ENCODE measurements around the gene LMO7. TPM values are rescaled to one million over a fixed set of nuclear protein-coding genes. Genes with fewer than 3 reads are reported as not detected.
A peak's percentile ranks its signal among the peaks of the same experiment; 100 is the strongest.

Gene LMO7
- total and polyA plus RNA-seq, 4 donors = 75.9 to 679 (median 214) TPM

DNA sequence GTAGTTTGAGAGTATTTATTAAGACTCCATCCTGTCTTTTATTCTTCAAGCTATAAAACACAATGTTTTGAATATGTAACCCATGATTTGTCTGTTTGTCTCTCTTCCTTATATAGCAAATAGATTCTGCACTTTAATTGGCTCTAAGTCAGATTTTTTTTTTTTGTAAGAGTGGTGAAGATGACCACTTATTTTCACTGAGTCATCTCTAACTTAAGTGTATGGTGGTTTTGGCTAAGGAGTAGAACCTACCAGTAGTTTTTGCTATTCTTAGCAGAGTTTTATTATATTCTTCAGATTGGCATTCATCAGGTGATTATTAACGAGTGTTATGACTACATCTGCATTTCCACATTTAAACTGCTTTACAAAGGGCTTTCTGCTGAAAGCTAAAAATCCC lies 194.7 kb downstream of the LMO7 start:
- Histone ChIP-seq H3K27ac (ENCODE audit: low read depth in 1 of 2, low read length in 1 of 2) (no peak overlapping the region), H3K36me3 (ENCODE audit: control insufficient read depth in 4 of 4, insufficient read depth in 4 of 4, low read length in 4 of 4) (peaks cover 0 to 7% (median 1%) of the 10 kb centered on the region in 4 donors), H3K9ac (ENCODE audit: insufficient read depth in 1 of 2, low read length in 2 of 2) (no peak overlapping the region), H3K4me1 (ENCODE audit: control insufficient read depth in 5 of 5, insufficient read depth in 5 of 5, low read length in 5 of 5) (peaks cover 0 to 18% (median 0%) of the 10 kb centered on the region in 5 donors), H3K9me3 (ENCODE audit: control insufficient read depth in 4 of 4, insufficient read depth in 3 of 4, low read length in 3 of 4) (no peaks in the 10 kb centered on the region), H3K4me3 (no peak overlapping the region), H3K27me3 (ENCODE audit: control insufficient read depth in 3 of 3, insufficient read depth in 3 of 3, low read length in 2 of 3) (no peaks in the 10 kb centered on the region)
- DNase-seq (no peak), ATAC-seq (ENCODE audit: insufficient read depth, low FRiP score) (peak; percentile 14)
- TF ChIP-seq, protein P1, sequence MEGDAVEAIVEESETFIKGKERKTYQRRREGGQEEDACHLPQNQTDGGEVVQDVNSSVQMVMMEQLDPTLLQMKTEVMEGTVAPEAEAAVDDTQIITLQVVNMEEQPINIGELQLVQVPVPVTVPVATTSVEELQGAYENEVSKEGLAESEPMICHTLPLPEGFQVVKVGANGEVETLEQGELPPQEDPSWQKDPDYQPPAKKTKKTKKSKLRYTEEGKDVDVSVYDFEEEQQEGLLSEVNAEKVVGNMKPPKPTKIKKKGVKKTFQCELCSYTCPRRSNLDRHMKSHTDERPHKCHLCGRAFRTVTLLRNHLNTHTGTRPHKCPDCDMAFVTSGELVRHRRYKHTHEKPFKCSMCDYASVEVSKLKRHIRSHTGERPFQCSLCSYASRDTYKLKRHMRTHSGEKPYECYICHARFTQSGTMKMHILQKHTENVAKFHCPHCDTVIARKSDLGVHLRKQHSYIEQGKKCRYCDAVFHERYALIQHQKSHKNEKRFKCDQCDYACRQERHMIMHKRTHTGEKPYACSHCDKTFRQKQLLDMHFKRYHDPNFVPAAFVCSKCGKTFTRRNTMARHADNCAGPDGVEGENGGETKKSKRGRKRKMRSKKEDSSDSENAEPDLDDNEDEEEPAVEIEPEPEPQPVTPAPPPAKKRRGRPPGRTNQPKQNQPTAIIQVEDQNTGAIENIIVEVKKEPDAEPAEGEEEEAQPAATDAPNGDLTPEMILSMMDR (IDR thresholded peaks at IDR 0.05; ENCODE audit: control extremely low read depth, extremely low read depth) = no peak
- WGBS, 2 donors = 38 to 93% methylated on average over 1 of the region's 1 CpG

GRCh38 chr13:75831389-75831788 lies 195.3 kb downstream of the LMO7 start:
- DNase-seq = no peak
- peaks cover 0 to 5% (median 1%) of the 10 kb centered on the region in 4 donors for H3K36me3 ChIP-seq (ENCODE audit: control insufficient read depth in 4 of 4, insufficient read depth in 4 of 4, low read length in 4 of 4)
- H3K27me3 ChIP-seq (ENCODE audit: control insufficient read depth in 3 of 3, insufficient read depth in 3 of 3, low read length in 2 of 3) = no peaks in the 10 kb centered on the region
- H3K9me3 ChIP-seq (ENCODE audit: control insufficient read depth in 4 of 4, insufficient read depth in 3 of 4, low read length in 3 of 4) = no peaks in the 10 kb centered on the region
- TF ChIP-seq, protein P1 (IDR thresholded peaks at IDR 0.05; ENCODE audit: control extremely low read depth, extremely low read depth) = no peak
- H3K4me1 ChIP-seq (ENCODE audit: control insufficient read depth in 5 of 5, insufficient read depth in 5 of 5, low read length in 5 of 5) = peaks cover 0 to 17% (median 0%) of the 10 kb centered on the region in 5 donors
- ATAC-seq (ENCODE audit: insufficient read depth, low FRiP score) = no peak
- no peak overlapping the region for H3K27ac ChIP-seq (ENCODE audit: low read depth in 1 of 2, low read length in 1 of 2)
- no peak overlapping the region for H3K9ac ChIP-seq (ENCODE audit: insufficient read depth in 1 of 2, low read length in 2 of 2)
- H3K4me3 ChIP-seq = no peak overlapping the region

GRCh38 chr13:75832812-75833211 lies 196.7 kb downstream of the LMO7 start:
- Histone ChIP-seq H3K36me3 (ENCODE audit: control insufficient read depth in 4 of 4, insufficient read depth in 4 of 4, low read length in 4 of 4) (peaks cover 0 to 5% (median 2%) of the 10 kb centered on the region in 4 donors), H3K9ac (ENCODE audit: insufficient read depth in 1 of 2, low read length in 2 of 2) (no peak overlapping the region), H3K4me3 (no peak overlapping the region), H3K27me3 (ENCODE audit: control insufficient read depth in 3 of 3, insufficient read depth in 3 of 3, low read length in 2 of 3) (no peaks in the 10 kb centered on the region), H3K9me3 (ENCODE audit: control insufficient read depth in 4 of 4, insufficient read depth in 3 of 4, low read length in 3 of 4) (no peaks in the 10 kb centered on the region), H3K4me1 (ENCODE audit: control insufficient read depth in 5 of 5, insufficient read depth in 5 of 5, low read length in 5 of 5) (peaks cover 0 to 7% (median 0%) of the 10 kb centered on the region in 5 donors), H3K27ac (ENCODE audit: low read depth in 1 of 2, low read length in 1 of 2) (no peak overlapping the region)
- WGBS, 2 donors = 94 to 98% methylated on average over 5 of the region's 5 CpGs
- TF ChIP-seq, protein P1 (IDR thresholded peaks at IDR 0.05; ENCODE audit: control extremely low read depth, extremely low read depth) = no peak
- DNase-seq = no peak
- no peak for ATAC-seq (ENCODE audit: insufficient read depth, low FRiP score)

GRCh38 chr13:75836441-75836840 lies 200.3 kb downstream of the LMO7 start:
- Histone ChIP-seq H3K9ac (ENCODE audit: insufficient read depth in 1 of 2, low read length in 2 of 2) (no peak overlapping the region), H3K27me3 (ENCODE audit: control insufficient read depth in 3 of 3, insufficient read depth in 3 of 3, low read length in 2 of 3) (no peaks in the 10 kb centered on the region), H3K36me3 (ENCODE audit: control insufficient read depth in 4 of 4, insufficient read depth in 4 of 4, low read length in 4 of 4) (peaks cover 0 to 11% (median 2%) of the 10 kb centered on the region in 4 donors), H3K27ac (ENCODE audit: low read depth in 1 of 2, low read length in 1 of 2) (no peak overlapping the region), H3K9me3 (ENCODE audit: control insufficient read depth in 4 of 4, insufficient read depth in 3 of 4, low read length in 3 of 4) (no peaks in the 10 kb centered on the region), H3K4me1 (ENCODE audit: control insufficient read depth in 5 of 5, insufficient read depth in 5 of 5, low read length in 5 of 5) (peaks cover 0 to 1% (median 0%) of the 10 kb centered on the region in 5 donors), H3K4me3 (no peak overlapping the region)
- TF ChIP-seq, protein P1 (IDR thresholded peaks at IDR 0.05; ENCODE audit: control extremely low read depth, extremely low read depth) = no peak
- ATAC-seq (ENCODE audit: insufficient read depth, low FRiP score) = peak; percentile 84
- WGBS, 2 donors = 71 to 84% methylated on average over 4 of the region's 4 CpGs
- DNase-seq = peak; percentile 72 to 88 (median 72)

All from lung (tissue), 12 donors.